Embryonic facial prominence (tissue), 1 donor: Measurements from ENCODE around the gene CABP4.

Experiments used
- DNase-seq: peaks from one replicate; pipeline ENCODE4 v3.0.0-alpha.2; 2016; ENCODE audit errors: extremely low spot score

The CABP4 gene

GRCh38 chr11:67435727-67436458 lies 19.3 kb upstream of the CABP4 start:
- no peak for DNase-seq

- no peak for DNase-seq
Observed at GRCh38 chr11:67436459-67437081, 18.6 kb upstream of the CABP4 start.

GRCh38 chr11:67437082-67437808 lies 17.9 kb upstream of the CABP4 start, which contains the start of gene PTPRCAP:
Gene PTPRCAP (minus strand): TSS chr11:67437682. CDS start chr11:67437619, 63 bp downstream.
- no peak for DNase-seq

- no peak for DNase-seq
Observed at GRCh38 chr11:67437809-67438157, 17.4 kb upstream of the CABP4 start.

- no peak for DNase-seq
Observed at GRCh38 chr11:67438158-67438902, 16.8 kb upstream of the CABP4 start.

- DNase-seq: no peak
Observed at GRCh38 chr11:67439321-67440228, 15.6 kb upstream of the CABP4 start.

GRCh38 chr11:67440229-67441097 lies 14.7 kb upstream of the CABP4 start:
- DNase-seq: no peak

- no peak for DNase-seq
Observed at GRCh38 chr11:67441098-67441563, 14.0 kb upstream of the CABP4 start.

- no peak for DNase-seq
Observed at GRCh38 chr11:67441731-67442351, 13.3 kb upstream of the CABP4 start.

- DNase-seq: no peak
Observed at GRCh38 chr11:67442504-67443404, 12.4 kb upstream of the CABP4 start.

- no peak for DNase-seq
Observed at GRCh38 chr11:67445515-67445914, 9.6 kb upstream of the CABP4 start.

- no peak for DNase-seq
Observed at GRCh38 chr11:67448220-67448609, 6.9 kb upstream of the CABP4 start.

- no peak for DNase-seq
Observed at GRCh38 chr11:67449116-67449844, 5.9 kb upstream of the CABP4 start.

GRCh38 chr11:67450796-67451657 lies 4.1 kb upstream of the CABP4 start:
- no peak for DNase-seq

GRCh38 chr11:67451658-67451976 lies 3.5 kb upstream of the CABP4 start:
- DNase-seq: no peak

- DNase-seq: no peak
Observed at GRCh38 chr11:67452141-67452952, 2.8 kb upstream of the CABP4 start, which contains the start of gene GPR152. Gene GPR152 (minus strand): TSS chr11:67452729. CDS start chr11:67452724, 5 bp downstream.
